NCI-H774 (cell line): Measurements from ENCODE around the gene ZBED4.
A peak's percentile ranks its signal among the peaks of the same experiment; 100 is the strongest.

ENCODE experiments used
- DNase-seq: peaks from one replicate; lab custom pipeline; 2025; lab: John Stamatoyannopoulos, UW

ZBED4 gene

GRCh38 chr22:49825944-49826602 is 27.6 kb upstream of the ZBED4 start:
- DNase-seq = no peak

GRCh38 chr22:49826603-49827270 is 26.9 kb upstream of the ZBED4 start:
- DNase-seq = no peak

- DNase-seq = no peak
Measured at GRCh38 chr22:49827271-49827852, 26.3 kb upstream of the ZBED4 start.

GRCh38 chr22:49827853-49828598 is 25.6 kb upstream of the ZBED4 start, which contains the start of gene BRD1:
TSS of gene BRD1 (minus strand) at chr22:49827873. CDS start at chr22:49824317, 3,556 bp downstream.
- DNase-seq = peak; percentile 15

- no peak for DNase-seq
Measured at GRCh38 chr22:49828599-49828965, 25.1 kb upstream of the ZBED4 start.

GRCh38 chr22:49829044-49829853 is 24.4 kb upstream of the ZBED4 start:
- no peak for DNase-seq

- peak; percentile 18 for DNase-seq
Measured at GRCh38 chr22:49833340-49834007, 20.2 kb upstream of the ZBED4 start.

GRCh38 chr22:49838771-49839717 is 14.6 kb upstream of the ZBED4 start:
- no peak for DNase-seq

- no peak for DNase-seq
Measured at GRCh38 chr22:49845241-49845640, 8.4 kb upstream of the ZBED4 start.

GRCh38 chr22:49845666-49846459 is 7.8 kb upstream of the ZBED4 start:
- DNase-seq = no peak

- DNase-seq = no peak
Measured at GRCh38 chr22:49847751-49848689, 5.6 kb upstream of the ZBED4 start.

GRCh38 chr22:49848690-49849160 is 4.9 kb upstream of the ZBED4 start:
- DNase-seq = no peak

- DNase-seq = no peak
Measured at GRCh38 chr22:49849161-49850020, 4.3 kb upstream of the ZBED4 start.

- no peak for DNase-seq
Measured at GRCh38 chr22:49850021-49850911, 3.4 kb upstream of the ZBED4 start.

GRCh38 chr22:49850959-49851802 is 2.5 kb upstream of the ZBED4 start:
- no peak for DNase-seq
